HepG2 (cell line): Measurements from ENCODE around the gene LYPD1. TPM values are rescaled to one million over a fixed set of nuclear protein-coding genes. Genes with fewer than 3 reads are reported as not detected.

ENCODE experiments used
- ATAC-seq: fragments of 200-7000 bp; cut with Tn5 transposase; 3 replicates; pipeline ENCODE4 v1.9.1; 2020; ENCODE audit warnings: mild to moderate bottlenecking, moderate library complexity
- BruUV-seq: library from RNA; stranded (reverse); fragments of 400-500 nt; replicated peaks from 2 replicates; lab custom pipeline; 2021; lab: Mats Ljungman, UMichigan
- CTCF ChIA-PET: fragments of 300-600 bp; formaldehyde crosslinking; extraction: SDS; loops from one replicate; lab custom pipeline; 2021; ENCODE audit warnings: low total read pairs, inconsistent platforms, low intra/inter-chr PET ratio; lab: Yijun Ruan, JAX
- POLR2A ChIA-PET: fragments of 350-600 bp; sonication (Branson Sonifier 250); formaldehyde crosslinking; loops from one replicate; lab custom pipeline; 2020; ENCODE audit warnings: antibody characterized with exemption, inconsistent platforms; lab: Yijun Ruan, JAX
- DNase-seq: peaks from one replicate; pipeline ENCODE4 v3.0.0-alpha.2; 2015; ENCODE audit warnings: low spot score
- FAIRE-seq: peaks from 3 replicates; lab custom pipeline; 2011; peaks lifted over from hg19 to GRCh38; lab: Jason Lieb, UNC
- H2AFZ ChIP-seq: one replicate; pipeline ENCODE4 v1.6.1; 2011; ENCODE audit warnings: low read length, inconsistent platforms
- H3K27ac ChIP-seq: fragments of 300-600 bp; 3 replicates; pipeline ENCODE4 v1.8.0; 2011; ENCODE audit warnings: mixed run types, mild to moderate bottlenecking, mixed read lengths, low read length, inconsistent platforms; ENCODE audit not compliant: insufficient read depth; ENCODE audit errors: extremely low read length
- H3K27me3 ChIP-seq, 2 experiments: fragments of 200-600 bp in 1 of 2; 2 replicates in 1 of 2; 3 replicates in 1 of 2; pipeline versions ENCODE4 v1.6.0 to v1.8.0; 2011; ENCODE audit warnings: low read length in 2 of 2, mild to moderate bottlenecking in 2 of 2, moderate library complexity in 2 of 2, inconsistent platforms in 1 of 2; ENCODE audit not compliant: insufficient read depth in 2 of 2, control insufficient read depth in 1 of 2
- H3K36me3 ChIP-seq, 2 experiments: fragments of 200-600 bp in 1 of 2; replicated peaks in 1 of 2; 2 replicates in 1 of 2; 3 replicates in 1 of 2; pipeline versions ENCODE4 v1.5.1 to v1.8.0; 2011; ENCODE audit warnings: low read length in 2 of 2, inconsistent platforms in 1 of 2; ENCODE audit not compliant: insufficient read depth in 2 of 2, control insufficient read depth in 1 of 2
- H3K4me1 ChIP-seq: 2 replicates; pipeline ENCODE4 v1.5.1; 2012; ENCODE audit warnings: low read length, inconsistent platforms; ENCODE audit not compliant: insufficient read depth
- H3K4me2 ChIP-seq: 2 replicates; pipeline ENCODE4 v1.6.0; 2011; ENCODE audit warnings: low read depth, low read length, inconsistent platforms
- H3K4me3 ChIP-seq, 3 experiments: fragments of 200-600 bp in 1 of 3; sonication (generic), shearing (Covaris generic) in 1 of 3; replicated peaks in 1 of 3; 2 replicates each; pipeline ENCODE4 v1.5.1; 2011 to 2016; ENCODE audit warnings: low read length in 3 of 3, inconsistent platforms in 2 of 3, low read depth in 2 of 3, mild to moderate bottlenecking in 2 of 3, control low read depth in 1 of 3, mixed read lengths in 1 of 3; ENCODE audit not compliant: insufficient read depth in 1 of 3
- H3K79me2 ChIP-seq: one replicate; pipeline ENCODE4 v1.6.1; 2011; ENCODE audit warnings: low read length, inconsistent platforms; ENCODE audit not compliant: insufficient read depth
- H3K9ac ChIP-seq: 2 replicates; pipeline ENCODE4 v1.6.0; 2011; ENCODE audit warnings: mild to moderate bottlenecking, low read depth, low read length, inconsistent platforms; ENCODE audit not compliant: insufficient read depth
- H3K9me3 ChIP-seq: 2 replicates; pipeline ENCODE4 v1.5.1; 2012; ENCODE audit warnings: mild to moderate bottlenecking, low read length
- H4K20me1 ChIP-seq: 2 replicates; pipeline ENCODE4 v1.6.0; 2011; ENCODE audit warnings: inconsistent platforms, mild to moderate bottlenecking, low read length, moderate library complexity; ENCODE audit not compliant: insufficient read depth
- AKAP8 ChIP-seq: sonication (generic); formaldehyde crosslinking; IDR thresholded peaks from 2 replicates; pipeline ENCODE4 v1.5.1; 2020; ENCODE audit warnings: mild to moderate bottlenecking, missing genetic modification reagents
- FLYWCH1 ChIP-seq: sonication (generic); formaldehyde crosslinking; IDR thresholded peaks from 2 replicates; pipeline ENCODE4 v1.8.1; 2023; ENCODE audit warnings: mild to moderate bottlenecking, missing genetic modification reagents
- GTF3A ChIP-seq: sonication (generic); formaldehyde crosslinking; conservative IDR thresholded peaks from 2 replicates; pipeline ENCODE4 v1.4.0; 2020; ENCODE audit warnings: mild to moderate bottlenecking, missing genetic modification reagents
- NFYB ChIP-seq: sonication (generic); formaldehyde crosslinking; IDR thresholded peaks from 2 replicates; pipeline ENCODE4 v1.4.0; 2020; ENCODE audit warnings: missing genetic modification reagents
- RARG ChIP-seq: sonication (generic); formaldehyde crosslinking; IDR thresholded peaks from 2 replicates; pipeline ENCODE4 v1.4.0; 2020; ENCODE audit warnings: low read depth, mild to moderate bottlenecking, missing genetic modification reagents
- TCF7 ChIP-seq: sonication (generic); IDR thresholded peaks from 2 replicates; pipeline ENCODE4 v1.6.1; 2016; ENCODE audit warnings: antibody characterized with exemption, low read depth
- ZNF24 ChIP-seq: fragments of 450-650 bp; IDR thresholded peaks from 2 replicates; pipeline ENCODE4 v1.6.1; 2017; ENCODE audit warnings: antibody characterized with exemption, mild to moderate bottlenecking
- ZNF318 ChIP-seq: sonication (generic); formaldehyde crosslinking; IDR thresholded peaks from 2 replicates; pipeline ENCODE4 v1.4.0; 2020; ENCODE audit warnings: mild to moderate bottlenecking, missing genetic modification reagents
- ZNF335 ChIP-seq: sonication (generic); formaldehyde crosslinking; IDR thresholded peaks from 2 replicates; pipeline ENCODE4 v1.4.0; 2020; ENCODE audit warnings: missing genetic modification reagents
- ZNF501 ChIP-seq: sonication (generic); formaldehyde crosslinking; IDR thresholded peaks from 2 replicates; pipeline ENCODE4 v1.5.1; 2020; ENCODE audit warnings: mild to moderate bottlenecking, moderate library complexity, missing genetic modification reagents
- ZNF556 ChIP-seq: sonication (generic); formaldehyde crosslinking; IDR thresholded peaks from 2 replicates; pipeline ENCODE4 v1.4.0; 2020; ENCODE audit warnings: mild to moderate bottlenecking, missing genetic modification reagents, borderline replicate concordance
- ZNF773 ChIP-seq: sonication (generic); formaldehyde crosslinking; IDR thresholded peaks from 2 replicates; pipeline ENCODE4 v1.4.0; 2020; ENCODE audit warnings: missing genetic modification reagents, borderline replicate concordance
- WGBS: methylation state at CpG from one replicate; pipeline ENCODE4 v1.1.6; 2017; ENCODE audit warnings: low lambda C conversion rate; 5-methylcytosine and 5-hydroxymethylcytosine counted together
- in situ Hi-C: cut with HindIII; loops from 2 replicates; pipeline ENCODE4 v1.10.0; 2017; ENCODE audit warnings: low pct_unique_long_range_greater_than_20kb; ENCODE audit not compliant: extremely low pct_ligation_motif_present
- intact Hi-C: fragments of 100-400 bp; cut with micrococcal nuclease; formaldehyde crosslinking; loops from one replicate; pipeline ENCODE4 v1.10.0; 2022; ENCODE audit not compliant: unreplicated experiment
- polyA plus RNA-seq, 8 experiments: library from polyadenylated mRNA; depleted of rRNA in 3 of 8; stranded (reverse) in 7 of 8; unstranded in 1 of 8; fragments of >200 nt; fragmentation: Illumina TruSeq in 4 of 8; extraction: Trizol in 4 of 8; gene quantifications; 2 replicates each; pipeline versions ENCODE4 v1.2.1 to v1.2.3, GENCODE V29; 2011 to 2016; ENCODE audit warnings: low read depth in 4 of 8, missing spikeins in 1 of 8, mixed read lengths in 1 of 8; ENCODE audit not compliant: insufficient read depth in 1 of 8
- total RNA-seq, 5 experiments: library from RNA; depleted of rRNA; stranded (reverse); fragments of >200 nt; fragmentation: Illumina TruSeq; extraction: Trizol; gene quantifications; 2 replicates each; pipeline ENCODE4 v1.2.3, GENCODE V29; 2016; ENCODE audit warnings: low read depth in 1 of 5
- TF ChIP-seq, protein P1 (sequence below): sonication (generic); formaldehyde crosslinking; IDR thresholded peaks from 2 replicates; pipeline ENCODE4 v1.4.0; 2020; ENCODE audit warnings: missing genetic modification reagents
- TF ChIP-seq, protein P2 (sequence below): sonication (generic); formaldehyde crosslinking; IDR thresholded peaks from 2 replicates; pipeline ENCODE4 v1.5.1; 2020; ENCODE audit warnings: mild to moderate bottlenecking, missing genetic modification reagents, borderline replicate concordance

LYPD1 gene
- total and polyA plus RNA-seq, 2 of the 13 experiments (the other 11 are each of a cell fraction or from before 2014, with no cell fraction given): not detected

- no peak overlapping the region for H3K4me3 ChIP-seq
- peaks cover 0 to 2% of the 10 kb centered on the region in 2 experiments; a peak in 1 of 5 replicates for H3K27me3 ChIP-seq
- intact Hi-C loops: no loop called here
- H3K9ac ChIP-seq: no peak overlapping the region
- 8% methylated on average over 3 of the region's 3 CpGs for WGBS
- no peaks in the 10 kb centered on the region for H4K20me1 ChIP-seq
- no TSS peak for BruUV-seq
- in situ Hi-C loops: loop anchor here (25.0 kb wide), 1 partner anchor 500 kb away; no protein-coding TSS in a partner anchor
- H3K36me3 ChIP-seq: no peaks in the 10 kb centered on the region
- FAIRE-seq: no peak
- H2AFZ ChIP-seq: no peak overlapping the region
- H3K4me2 ChIP-seq: no peak overlapping the region
- ChIA-PET POLR2A (no interaction called here), CTCF (no interaction called here)
- H3K79me2 ChIP-seq: no peaks in the 10 kb centered on the region
- H3K4me1 ChIP-seq: no peaks in the 10 kb centered on the region
- no peak overlapping the region for H3K27ac ChIP-seq
- no peak for DNase-seq
- no peaks in the 10 kb centered on the region for H3K9me3 ChIP-seq
- ATAC-seq: no peak
- TF ChIP-seq ZNF501 (CRISPR knock-in tag): no peak
- TF ChIP-seq RARG (CRISPR knock-in tag): no peak
- no peak for TF ChIP-seq FLYWCH1
- TF ChIP-seq TCF7: no peak
- TF ChIP-seq ZNF24: no peak
- TF ChIP-seq GTF3A (CRISPR knock-in tag): no peak
- no peak for TF ChIP-seq ZNF335 (CRISPR knock-in tag)
- TF ChIP-seq ZNF773 (CRISPR knock-in tag): no peak
- TF ChIP-seq, protein P1, sequence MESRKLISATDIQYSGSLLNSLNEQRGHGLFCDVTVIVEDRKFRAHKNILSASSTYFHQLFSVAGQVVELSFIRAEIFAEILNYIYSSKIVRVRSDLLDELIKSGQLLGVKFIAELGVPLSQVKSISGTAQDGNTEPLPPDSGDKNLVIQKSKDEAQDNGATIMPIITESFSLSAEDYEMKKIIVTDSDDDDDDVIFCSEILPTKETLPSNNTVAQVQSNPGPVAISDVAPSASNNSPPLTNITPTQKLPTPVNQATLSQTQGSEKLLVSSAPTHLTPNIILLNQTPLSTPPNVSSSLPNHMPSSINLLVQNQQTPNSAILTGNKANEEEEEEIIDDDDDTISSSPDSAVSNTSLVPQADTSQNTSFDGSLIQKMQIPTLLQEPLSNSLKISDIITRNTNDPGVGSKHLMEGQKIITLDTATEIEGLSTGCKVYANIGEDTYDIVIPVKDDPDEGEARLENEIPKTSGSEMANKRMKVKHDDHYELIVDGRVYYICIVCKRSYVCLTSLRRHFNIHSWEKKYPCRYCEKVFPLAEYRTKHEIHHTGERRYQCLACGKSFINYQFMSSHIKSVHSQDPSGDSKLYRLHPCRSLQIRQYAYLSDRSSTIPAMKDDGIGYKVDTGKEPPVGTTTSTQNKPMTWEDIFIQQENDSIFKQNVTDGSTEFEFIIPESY (CRISPR knock-in tag): no peak
- no peak for TF ChIP-seq AKAP8 (CRISPR knock-in tag)
- no peak for TF ChIP-seq NFYB (CRISPR knock-in tag)
- TF ChIP-seq, protein P2, sequence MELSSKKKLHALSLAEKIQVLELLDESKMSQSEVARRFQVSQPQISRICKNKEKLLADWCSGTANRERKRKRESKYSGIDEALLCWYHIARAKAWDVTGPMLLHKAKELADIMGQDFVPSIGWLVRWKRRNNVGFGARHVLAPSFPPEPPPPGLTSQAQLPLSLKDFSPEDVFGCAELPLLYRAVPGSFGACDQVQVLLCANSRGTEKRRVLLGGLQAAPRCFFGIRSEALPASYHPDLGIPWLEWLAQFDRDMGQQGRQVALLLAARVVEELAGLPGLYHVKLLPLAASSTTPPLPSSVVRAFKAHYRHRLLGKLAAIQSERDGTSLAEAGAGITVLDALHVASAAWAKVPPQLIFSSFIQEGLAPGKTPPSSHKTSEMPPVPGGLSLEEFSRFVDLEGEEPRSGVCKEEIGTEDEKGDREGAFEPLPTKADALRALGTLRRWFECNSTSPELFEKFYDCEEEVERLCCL: no peak
- TF ChIP-seq ZNF318 (CRISPR knock-in tag): no peak
- no peak for TF ChIP-seq ZNF556 (CRISPR knock-in tag)
Measured at GRCh38 chr2:132662732-132663131, 7.3 kb downstream of the LYPD1 start.
